Stomach (tissue), 4 donors: Measurements from ENCODE around the gene VPS4B.

Experiments
- POLR2A ChIP-seq, 4 donors: fragments of 450-650 bp; IDR thresholded peaks; one replicate each; pipeline ENCODE4 v1.6.1; 2016; ENCODE audit warnings: antibody characterized with exemption in 4 of 4, control low read depth in 2 of 4, mild to moderate bottlenecking in 1 of 4, moderate library complexity in 1 of 4
- POLR2AphosphoS5 ChIP-seq, 3 donors: sonication (generic); formaldehyde crosslinking; IDR thresholded peaks; one replicate each; pipeline ENCODE4 v1.6.1; 2016; ENCODE audit warnings: antibody characterized with exemption in 3 of 3
- TF ChIP-seq, protein P1 (sequence below), 7 experiments: fragments of 450-650 bp in 4 of 7; fragments of 200-600 bp in 3 of 7; sonication (generic) in 3 of 7; IDR thresholded peaks; one replicate each; pipeline ENCODE4 v1.5.1; 2016 to 2019; ENCODE audit warnings: antibody characterized with exemption in 7 of 7, control low read depth in 2 of 7, mild to moderate bottlenecking in 1 of 7

DNA sequence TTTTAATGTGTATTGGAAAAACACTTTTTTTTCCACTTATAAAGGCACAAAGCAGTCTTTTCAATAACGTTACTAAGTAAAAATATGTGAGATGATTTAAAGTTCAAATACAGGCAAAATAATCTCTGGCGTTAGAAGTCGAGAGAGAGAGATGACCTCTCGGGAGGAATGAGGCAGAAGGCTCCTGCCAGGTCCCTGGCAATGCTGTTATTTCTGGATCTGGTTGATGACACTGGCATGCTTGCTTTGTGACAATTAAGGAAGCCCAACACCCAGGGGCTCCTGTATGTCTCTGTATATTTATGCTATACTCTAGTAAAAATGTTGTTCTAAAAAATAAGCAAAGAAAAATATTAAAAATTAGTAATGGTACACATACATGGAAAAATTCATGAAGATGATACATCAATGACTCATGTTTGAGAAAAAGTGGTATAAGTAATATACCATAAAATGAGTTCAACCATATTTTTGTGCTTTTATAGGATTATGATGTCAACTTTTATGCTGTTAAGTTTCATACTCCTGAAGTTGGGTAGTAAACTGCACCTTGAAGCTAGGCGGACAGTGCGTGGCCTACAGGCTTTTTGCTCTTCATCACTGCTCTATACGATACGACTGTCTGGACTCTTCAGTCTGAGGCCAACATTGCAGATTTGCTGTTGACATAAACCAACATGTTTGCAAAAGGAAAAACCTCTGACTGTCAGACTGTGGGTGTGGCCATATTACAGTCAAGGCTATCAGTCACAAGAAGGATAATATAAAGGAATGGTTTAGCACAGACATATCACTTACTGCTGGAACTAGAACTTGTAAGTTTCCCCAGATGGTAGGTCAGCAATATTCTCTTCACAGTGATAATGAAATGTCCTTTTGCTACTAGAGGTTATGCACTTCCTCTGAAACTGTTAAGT, 19.8 kb downstream of the VPS4B start:
- no peak for TF ChIP-seq POLR2AphosphoS5 (IDR thresholded peaks at IDR 0.05)
- TF ChIP-seq POLR2A (IDR thresholded peaks at IDR 0.05), result no peak
- TF ChIP-seq, protein P1, sequence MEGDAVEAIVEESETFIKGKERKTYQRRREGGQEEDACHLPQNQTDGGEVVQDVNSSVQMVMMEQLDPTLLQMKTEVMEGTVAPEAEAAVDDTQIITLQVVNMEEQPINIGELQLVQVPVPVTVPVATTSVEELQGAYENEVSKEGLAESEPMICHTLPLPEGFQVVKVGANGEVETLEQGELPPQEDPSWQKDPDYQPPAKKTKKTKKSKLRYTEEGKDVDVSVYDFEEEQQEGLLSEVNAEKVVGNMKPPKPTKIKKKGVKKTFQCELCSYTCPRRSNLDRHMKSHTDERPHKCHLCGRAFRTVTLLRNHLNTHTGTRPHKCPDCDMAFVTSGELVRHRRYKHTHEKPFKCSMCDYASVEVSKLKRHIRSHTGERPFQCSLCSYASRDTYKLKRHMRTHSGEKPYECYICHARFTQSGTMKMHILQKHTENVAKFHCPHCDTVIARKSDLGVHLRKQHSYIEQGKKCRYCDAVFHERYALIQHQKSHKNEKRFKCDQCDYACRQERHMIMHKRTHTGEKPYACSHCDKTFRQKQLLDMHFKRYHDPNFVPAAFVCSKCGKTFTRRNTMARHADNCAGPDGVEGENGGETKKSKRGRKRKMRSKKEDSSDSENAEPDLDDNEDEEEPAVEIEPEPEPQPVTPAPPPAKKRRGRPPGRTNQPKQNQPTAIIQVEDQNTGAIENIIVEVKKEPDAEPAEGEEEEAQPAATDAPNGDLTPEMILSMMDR (IDR thresholded peaks at IDR 0.05), result no peak
